HCT116 (cell line): ENCODE measurements around the gene ANKLE1.

Experiments used
- ATF3 ChIP-seq: IDR thresholded peaks from 2 replicates; pipeline ENCODE4 v1.6.1; 2012
- CTCF ChIP-seq, 3 experiments: fragments of 200-600 bp in 1 of 3; sonication (generic) in 1 of 3; IDR thresholded peaks in 2 of 3; conservative IDR thresholded peaks in 1 of 3; 2 replicates each; pipeline ENCODE4 v1.5.1; 2012 to 2017; ENCODE audit warnings: low read depth in 2 of 3, low read length in 2 of 3, antibody characterized with exemption in 1 of 3, borderline replicate concordance in 1 of 3, control low read depth in 1 of 3, mild to moderate bottlenecking in 1 of 3, mixed read lengths in 1 of 3, mixed run types in 1 of 3, moderate library complexity in 1 of 3; ENCODE audit not compliant: insufficient read depth in 1 of 3
- MAX ChIP-seq: IDR thresholded peaks from 2 replicates; pipeline ENCODE4 v1.6.1; 2012
- POLR2A ChIP-seq: IDR thresholded peaks from 2 replicates; pipeline ENCODE4 v1.7.0; 2011; ENCODE audit warnings: borderline replicate concordance; ENCODE audit not compliant: insufficient read depth, insufficient read length; ENCODE audit errors: extremely low read depth
- RAD21 ChIP-seq: IDR thresholded peaks from 2 replicates; pipeline ENCODE4 v1.6.1; 2012; ENCODE audit warnings: low read depth, mild to moderate bottlenecking
- SIN3A ChIP-seq: IDR thresholded peaks from 2 replicates; pipeline ENCODE4 v1.6.1; 2012; ENCODE audit warnings: low read depth
- TF ChIP-seq, protein P1 (sequence below): IDR thresholded peaks from 2 replicates; pipeline ENCODE4 v1.6.1; 2012; ENCODE audit warnings: low read depth

GRCh38 chr19:17323300-17323963 lies 41.7 kb downstream of the ANKLE1 start:
- TF ChIP-seq CTCF (IDR thresholded peaks at IDR 0.05 in 2 of 3, conservative IDR thresholded peaks at IDR 0.05 in 1 of 3; ENCODE audit: borderline replicate concordance in 1 of 3, insufficient read depth in 1 of 3, low read depth in 2 of 3, low read length in 2 of 3) (no peak), POLR2A (no peak), RAD21 (no peak), MAX (no peak), SIN3A (no peak), ATF3 (no peak)
- TF ChIP-seq, protein P1, sequence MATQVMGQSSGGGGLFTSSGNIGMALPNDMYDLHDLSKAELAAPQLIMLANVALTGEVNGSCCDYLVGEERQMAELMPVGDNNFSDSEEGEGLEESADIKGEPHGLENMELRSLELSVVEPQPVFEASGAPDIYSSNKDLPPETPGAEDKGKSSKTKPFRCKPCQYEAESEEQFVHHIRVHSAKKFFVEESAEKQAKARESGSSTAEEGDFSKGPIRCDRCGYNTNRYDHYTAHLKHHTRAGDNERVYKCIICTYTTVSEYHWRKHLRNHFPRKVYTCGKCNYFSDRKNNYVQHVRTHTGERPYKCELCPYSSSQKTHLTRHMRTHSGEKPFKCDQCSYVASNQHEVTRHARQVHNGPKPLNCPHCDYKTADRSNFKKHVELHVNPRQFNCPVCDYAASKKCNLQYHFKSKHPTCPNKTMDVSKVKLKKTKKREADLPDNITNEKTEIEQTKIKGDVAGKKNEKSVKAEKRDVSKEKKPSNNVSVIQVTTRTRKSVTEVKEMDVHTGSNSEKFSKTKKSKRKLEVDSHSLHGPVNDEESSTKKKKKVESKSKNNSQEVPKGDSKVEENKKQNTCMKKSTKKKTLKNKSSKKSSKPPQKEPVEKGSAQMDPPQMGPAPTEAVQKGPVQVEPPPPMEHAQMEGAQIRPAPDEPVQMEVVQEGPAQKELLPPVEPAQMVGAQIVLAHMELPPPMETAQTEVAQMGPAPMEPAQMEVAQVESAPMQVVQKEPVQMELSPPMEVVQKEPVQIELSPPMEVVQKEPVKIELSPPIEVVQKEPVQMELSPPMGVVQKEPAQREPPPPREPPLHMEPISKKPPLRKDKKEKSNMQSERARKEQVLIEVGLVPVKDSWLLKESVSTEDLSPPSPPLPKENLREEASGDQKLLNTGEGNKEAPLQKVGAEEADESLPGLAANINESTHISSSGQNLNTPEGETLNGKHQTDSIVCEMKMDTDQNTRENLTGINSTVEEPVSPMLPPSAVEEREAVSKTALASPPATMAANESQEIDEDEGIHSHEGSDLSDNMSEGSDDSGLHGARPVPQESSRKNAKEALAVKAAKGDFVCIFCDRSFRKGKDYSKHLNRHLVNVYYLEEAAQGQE, result no peak
